Germinal center (tissue), 1 donor: ENCODE data around the gene TET2.

Source experiments
- DNase-seq: peaks from one replicate; pipeline ENCODE4 v3.0.0; 2012; ENCODE audit warnings: mixed read lengths, low spot score

TET2 gene

DNA sequence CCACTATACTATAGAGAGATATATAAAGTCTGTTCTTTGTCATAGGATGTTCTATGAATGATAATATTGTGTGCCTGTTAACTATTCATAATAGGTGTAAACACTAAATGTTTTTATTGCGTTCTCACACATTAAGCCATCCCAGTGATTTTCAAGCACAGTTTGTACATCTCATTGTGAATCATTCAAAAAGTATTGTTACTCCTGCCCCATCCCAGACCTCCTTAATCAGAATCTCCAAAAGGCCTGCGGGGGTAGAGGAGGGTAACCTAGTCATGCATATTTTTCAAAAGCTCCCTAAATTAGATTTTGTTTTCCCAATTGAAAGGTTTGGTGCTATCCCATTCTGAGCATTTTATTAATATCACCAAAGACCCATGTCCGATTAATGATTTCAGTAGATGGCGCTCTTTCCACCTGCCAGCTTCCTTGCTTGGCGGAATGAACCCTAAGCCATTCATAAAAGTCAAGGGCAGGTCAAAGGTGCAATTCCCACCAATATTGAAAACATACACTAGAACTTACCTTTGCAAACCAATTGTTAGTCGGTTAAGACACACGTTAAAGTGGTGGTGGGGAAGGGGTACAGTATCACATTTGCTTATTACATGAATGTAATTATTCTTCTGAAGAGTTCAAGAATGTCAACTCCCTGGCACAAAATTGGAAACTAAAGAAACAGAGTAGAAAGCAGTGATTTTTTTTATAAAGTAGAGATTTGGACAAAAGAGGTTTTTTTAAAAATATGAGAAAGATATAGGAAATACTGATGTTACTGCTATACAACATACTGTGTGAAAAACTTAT lies 5.8 kb upstream of the TET2 start:
- peak; percentile 36 for DNase-seq

DNA sequence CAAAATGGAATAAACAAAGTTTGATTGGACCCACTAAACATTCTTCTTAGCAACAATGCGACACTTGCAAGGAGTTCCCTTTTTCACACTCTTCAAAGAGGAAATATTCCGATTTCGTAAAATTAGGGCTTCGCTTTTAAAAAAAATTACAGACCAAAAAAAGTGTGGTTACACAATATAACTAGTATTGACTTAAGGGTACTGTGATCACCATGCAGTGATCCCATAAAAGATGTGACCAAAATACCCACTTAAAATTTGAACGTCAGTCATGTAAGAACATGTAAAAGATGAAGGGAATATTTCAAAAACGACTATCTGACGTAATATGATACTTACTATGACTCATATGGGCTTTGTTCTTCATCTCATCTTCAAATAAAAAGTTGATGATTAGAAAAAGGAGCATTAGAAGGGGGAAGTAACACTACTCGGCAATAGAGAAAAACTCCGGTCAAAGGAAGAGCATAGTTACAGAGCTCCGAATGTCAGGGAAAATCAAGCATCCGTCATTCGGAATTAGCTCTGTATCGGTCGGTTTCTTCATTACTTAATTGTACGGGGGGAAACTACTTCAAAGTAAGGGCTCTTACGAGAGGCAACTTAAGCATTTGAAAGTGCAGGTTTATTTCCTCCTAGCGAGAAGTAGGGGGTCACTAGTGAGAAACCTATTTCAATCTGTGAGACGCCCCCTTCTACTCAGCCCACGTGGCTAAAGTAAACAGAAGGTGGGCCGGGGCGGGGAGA lies 1.3 kb upstream of the TET2 start:
- peak; percentile 6 for DNase-seq

DNA sequence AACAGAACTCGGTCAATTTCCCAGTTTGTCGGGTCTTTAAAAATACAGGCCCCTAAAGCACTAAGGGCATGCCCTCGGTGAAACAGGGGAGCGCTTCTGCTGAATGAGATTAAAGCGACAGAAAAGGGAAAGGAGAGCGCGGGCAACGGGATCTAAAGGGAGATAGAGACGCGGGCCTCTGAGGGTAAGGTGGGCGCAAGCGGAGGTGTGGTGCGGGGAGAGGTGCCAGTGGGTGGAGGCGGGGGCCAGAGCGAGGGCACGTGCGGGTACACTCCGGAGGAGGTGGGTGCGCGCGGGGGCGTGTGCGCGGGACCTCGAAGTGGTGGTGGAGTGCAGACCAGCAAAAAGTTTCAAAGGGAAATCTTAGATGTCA lies 787 bp upstream of the TET2 start:
- DNase-seq: no peak

DNA sequence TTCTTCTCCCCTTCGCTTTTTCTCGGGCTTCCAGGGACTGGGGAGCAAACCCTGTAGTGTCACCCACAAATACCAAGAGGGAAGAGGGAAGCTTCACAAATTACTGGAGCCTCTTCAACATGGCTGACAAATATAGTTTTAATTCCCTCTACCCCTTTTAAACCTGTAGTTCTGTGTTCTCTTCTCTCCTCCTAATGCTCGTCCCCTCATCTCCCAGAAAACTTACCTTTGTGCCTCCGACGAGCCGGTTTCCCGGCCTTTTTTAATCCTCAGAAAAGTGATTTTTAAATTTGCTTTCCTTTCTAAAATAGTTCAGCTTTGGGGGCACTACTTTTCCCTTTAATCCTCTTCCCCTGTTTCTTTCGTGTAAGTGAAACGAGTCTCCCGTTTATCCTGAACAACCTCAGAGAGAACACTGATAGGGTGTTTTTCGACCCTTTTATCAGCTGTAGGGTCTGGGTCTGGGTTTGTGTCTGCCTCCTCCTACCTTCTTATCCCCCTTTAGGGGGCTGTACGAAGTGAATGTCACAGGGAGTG lies 408 bp downstream of the TET2 start:
- DNase-seq: no peak

DNA sequence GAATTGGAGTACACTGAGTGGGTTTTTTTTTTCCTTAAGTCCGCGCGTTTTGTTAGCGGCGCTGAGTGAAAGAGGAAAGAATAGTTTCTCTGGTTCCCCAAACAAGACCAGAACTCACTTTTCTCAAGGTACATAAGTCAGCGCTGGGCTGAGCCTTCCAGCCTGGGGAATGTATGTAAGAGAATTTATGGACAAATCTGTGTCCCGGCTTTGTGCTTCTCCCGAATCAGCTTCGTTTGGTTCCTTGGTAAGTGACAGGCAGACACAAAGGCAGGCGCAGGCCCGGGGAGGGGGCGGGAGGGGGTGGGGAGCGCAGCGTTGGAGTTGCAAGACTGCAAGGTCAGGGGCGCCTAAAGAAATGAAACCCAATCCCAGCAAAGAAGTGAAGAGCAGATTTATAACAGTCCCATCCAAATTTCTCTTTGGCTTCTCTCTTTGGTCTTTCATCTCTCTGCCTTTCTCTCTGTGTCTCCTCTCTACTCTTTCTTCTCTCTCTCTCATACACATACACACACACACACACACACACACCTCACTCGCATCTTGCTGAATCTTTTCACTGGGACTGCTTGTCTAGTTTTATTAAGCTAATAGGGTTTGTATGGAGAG lies 981 bp downstream of the TET2 start:
- peak; percentile 14 for DNase-seq

DNA sequence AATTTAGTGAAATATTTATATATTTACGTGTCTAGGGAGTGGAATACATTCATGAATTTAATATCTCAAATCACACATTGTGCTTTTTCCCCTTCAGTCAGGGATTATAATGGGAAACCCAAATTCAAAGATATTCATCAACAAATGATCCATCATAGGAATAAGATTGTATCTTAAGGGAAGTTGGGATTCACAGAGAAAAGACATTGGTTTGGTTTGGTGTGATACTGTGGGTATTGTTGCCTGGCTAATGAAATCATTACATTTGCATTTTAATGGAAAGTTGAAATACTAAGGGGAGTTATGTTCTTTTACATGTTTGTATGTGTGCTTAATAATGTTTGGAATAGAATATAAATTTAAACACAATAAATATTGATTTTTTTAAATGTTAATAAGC lies 1.7 kb downstream of the TET2 start:
- DNase-seq: no peak

DNA sequence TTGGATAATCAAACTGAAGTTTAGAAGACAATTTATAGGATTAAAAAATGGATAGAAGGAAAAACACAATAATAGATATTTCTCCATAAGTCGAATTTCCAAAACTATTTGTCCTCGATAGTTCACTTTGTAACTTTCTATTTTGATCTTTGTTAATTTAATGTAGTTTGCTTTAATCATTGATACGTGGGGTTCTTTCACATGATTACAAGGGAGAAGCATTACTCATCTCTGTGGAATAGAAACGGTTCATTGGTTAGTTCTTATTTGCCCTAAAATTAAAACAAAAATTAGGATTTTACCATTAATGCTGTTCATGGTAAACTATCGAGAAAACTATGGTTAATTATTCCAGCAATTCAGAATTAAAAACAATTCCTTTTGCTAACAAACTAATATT lies 2.1 kb downstream of the TET2 start:
- DNase-seq: no peak

DNA sequence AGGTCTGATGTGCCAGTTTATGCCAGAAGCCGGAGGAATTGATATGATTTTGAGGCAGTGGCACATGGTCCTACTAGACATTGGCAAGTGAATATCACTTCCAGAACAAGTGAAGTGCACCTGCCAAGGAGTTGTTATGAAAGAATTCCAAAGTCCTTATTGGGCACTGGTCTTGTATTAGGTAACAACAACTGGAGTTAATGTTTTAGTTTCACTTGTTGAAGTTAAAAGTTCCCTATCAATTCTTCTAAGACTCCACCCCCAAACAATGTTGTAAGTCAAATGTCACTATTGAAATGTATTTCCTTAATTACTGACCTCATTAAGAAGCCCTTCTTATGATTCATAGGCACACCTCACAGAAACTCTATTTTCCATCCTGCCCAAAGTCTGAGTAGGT lies 3.1 kb downstream of the TET2 start:
- no peak for DNase-seq

DNA sequence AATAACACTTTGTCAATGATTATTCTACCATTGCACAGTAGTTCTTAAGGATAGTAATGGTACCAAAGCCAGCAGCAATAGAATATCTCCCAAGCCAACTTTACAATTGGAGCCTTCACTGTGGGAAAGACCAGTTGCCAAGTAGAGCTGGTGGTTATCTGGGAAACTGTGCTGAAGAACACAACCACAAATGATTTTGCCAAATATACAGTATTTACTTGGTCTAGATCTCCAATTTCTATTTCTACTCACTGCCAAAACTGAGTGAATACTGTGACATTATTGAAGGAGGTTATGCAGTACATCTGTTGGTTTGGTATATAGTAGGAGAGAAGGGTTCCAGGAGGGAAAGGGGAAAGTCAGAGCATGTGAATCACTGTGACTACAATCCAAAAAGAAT lies 3.8 kb downstream of the TET2 start:
- no peak for DNase-seq

DNA sequence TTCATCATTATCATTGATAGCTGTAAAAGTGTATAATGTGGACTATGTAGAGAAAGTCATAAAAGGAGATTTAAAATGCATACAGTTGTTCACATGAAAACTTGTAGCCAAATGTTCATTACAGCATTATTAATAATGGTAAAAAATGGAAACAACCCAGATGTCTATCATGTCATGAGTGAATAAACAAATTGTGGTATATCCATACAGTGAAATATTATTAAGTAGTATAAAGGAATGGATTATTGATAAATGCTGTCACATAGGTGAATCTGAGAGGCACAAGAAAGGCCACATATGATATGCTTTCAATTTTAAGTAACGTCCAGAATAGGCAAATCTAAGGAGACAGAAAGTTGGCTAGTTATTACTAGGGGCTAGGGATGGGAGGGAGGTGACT lies 7.1 kb downstream of the TET2 start:
- DNase-seq: no peak

DNA sequence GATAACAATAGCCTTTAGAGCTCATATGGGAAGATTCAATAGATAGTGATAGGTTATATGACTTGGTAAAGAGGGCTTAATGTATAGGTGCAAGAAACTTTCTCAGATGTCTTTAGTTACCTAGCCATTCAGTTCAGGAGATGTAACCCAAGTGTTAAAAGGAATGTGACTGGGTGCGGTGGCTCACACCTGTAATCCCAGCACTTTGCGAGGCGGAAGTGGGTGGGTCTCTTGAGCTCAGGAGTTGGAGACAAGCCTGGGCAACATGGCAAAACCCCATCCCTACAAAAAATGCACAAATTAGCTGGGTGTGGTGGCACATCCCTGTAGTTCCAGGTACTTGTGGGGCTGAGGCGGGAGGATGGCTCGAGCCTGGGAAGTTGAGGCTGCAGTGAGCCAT lies 7.9 kb downstream of the TET2 start:
- DNase-seq: no peak

DNA sequence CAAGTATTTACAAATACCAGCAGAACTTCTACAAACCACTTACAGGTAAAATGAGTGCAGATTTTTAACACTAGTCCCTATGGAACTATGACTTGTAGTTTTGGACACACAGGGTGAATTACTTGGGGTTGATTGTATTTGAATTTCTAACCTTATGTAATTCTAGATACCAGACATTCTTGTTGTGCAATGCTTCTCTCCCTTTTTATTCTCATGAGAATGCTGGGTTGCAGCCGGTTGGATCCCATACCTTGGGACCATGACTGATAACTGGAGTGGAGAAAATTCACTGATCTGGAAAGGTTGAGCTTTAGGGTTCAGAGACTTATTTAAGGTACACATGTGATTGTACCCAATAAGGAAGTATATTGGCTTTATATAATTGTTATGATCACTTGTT lies 8.8 kb downstream of the TET2 start:
- DNase-seq: no peak

DNA sequence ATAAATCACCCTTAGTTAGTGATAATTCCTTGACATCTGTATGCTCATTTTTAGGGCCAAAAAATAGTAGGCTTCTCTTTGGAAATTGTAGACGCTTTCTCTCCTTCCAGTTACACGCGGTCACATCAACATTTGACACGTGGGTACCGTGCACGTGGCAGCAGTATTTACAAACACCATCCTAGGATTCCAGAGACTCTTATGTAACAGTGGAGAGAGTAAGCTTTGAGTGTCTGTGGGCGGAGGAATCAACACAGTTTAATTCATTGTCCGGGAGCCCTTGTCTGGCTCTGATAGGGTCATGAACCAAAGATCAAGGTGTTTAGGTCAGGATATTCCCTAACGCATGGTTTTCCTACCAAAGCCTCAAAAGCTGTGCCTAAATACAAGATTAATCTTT lies 12.2 kb downstream of the TET2 start:
- DNase-seq: no peak

DNA sequence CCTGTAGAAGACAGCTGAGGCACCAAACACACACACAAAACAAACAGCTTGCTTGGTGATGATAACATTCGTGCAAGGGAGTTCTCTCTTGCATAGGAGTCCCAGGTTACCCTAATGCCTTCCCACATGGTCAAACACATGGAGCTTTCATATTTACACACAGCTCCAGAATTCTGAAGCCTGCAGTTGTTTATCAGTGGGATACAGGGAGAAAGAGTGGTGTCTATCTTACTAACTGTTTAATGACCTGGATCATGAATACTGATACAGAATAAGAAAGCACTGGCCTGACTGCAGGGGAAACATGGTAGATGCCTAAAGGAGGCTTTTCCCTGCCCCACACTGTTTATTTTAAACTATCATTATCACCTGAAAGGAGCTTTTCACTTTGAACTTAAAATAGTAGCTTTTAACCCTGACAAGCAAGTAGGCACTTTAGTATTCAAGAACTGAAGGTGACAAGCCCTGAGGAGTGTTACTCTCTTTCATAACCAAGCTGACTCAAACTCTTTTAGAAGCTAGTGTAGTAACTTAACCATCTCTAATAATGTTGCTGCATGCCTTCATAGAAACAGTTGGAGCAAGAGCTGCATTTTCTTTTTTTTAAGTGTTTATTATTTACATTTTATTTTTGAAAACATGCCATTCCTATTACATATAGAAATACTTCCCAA lies 15.6 kb downstream of the TET2 start:
- no peak for DNase-seq

DNA sequence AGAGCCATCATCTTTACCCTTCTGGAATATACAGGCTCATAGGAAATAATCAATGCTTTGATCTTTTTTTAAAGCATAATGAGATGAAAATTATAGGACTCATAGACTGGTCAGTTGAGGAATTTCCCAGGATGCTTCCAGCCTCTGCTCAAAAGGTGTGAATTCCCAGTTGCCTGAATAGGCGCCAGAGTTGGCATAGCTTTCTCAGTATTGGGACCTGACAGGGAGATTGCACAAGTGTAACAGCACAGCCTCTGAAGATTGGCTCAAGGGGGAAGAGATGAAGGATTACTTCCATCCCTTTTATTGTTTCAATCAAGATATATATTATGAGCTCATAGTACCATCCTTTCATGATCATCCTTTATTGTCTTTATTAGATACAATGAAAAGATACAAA lies 17.9 kb downstream of the TET2 start:
- no peak for DNase-seq

DNA sequence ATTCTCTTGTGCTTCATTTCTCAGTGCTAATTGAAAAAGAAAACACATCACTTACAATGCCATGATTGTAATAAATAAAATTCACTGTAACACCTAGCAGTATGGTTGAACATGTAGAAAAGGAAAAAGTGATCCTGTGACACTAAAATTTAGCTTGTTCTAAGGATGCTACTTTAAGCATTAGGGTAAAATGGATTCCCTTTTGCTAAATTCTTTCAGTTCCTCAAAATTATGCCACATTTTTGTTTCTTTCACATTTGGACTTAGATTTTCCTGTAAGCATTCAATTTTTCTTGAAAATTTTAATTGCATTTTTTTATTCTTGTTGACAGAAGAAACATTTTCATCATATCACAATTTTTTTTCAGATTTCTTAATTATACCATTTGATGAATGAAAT lies 19.4 kb downstream of the TET2 start:
- DNase-seq: no peak

DNA sequence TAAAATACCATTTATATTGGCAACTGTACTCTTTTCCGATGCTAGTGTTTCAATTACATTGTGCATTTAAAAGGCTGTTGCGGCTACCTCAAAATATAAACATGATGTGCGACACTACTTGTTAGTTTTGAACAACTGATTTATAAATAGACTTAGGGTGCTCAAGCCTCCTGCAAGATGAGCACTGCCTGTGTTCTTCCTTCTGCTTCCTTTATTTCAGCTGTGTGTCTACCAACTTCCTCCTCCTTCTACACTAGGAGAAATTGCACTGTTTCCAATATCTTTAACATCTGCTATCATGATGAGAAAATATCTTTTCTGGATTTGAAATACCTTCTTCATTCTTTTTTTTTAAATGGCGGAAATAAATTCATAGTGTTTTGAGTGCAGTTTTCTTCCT lies 24.0 kb downstream of the TET2 start:
- DNase-seq: no peak

DNA sequence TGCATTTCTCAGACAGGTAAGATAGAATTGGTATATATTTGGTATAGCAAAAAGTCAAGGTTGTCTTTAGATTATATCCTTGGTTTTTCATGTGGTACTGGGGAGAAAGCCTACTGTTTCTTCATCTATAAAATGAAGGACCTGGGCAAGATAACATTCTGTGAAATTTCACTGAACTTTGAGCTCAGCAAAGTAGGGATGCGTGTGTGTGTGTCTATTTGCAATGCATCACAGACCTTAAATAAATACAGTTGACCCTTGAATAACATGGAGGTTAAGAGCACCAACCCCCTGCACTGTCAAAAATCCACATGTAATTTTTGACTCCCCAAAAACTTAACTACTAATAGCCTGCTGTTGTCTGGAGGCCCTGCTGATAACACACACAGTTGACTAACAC lies 25.2 kb downstream of the TET2 start:
- DNase-seq: no peak

DNA sequence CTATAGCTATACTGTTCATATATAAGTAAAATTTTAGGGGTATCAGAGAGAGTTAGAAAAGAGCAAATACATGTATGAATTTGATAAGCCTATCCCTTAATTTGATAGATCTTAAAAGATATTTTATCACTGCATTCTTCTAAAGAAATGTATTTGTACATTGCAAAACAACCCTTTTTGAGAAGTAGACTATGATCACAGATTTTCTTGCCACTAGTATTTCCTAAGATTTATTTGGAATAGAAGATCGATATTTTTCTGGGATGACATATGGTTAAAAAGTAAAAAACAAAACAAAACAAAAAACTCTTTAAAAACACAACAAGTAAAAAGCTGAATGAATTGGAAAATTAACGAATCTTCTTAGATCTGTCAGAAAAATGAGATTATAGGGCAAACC lies 27.4 kb downstream of the TET2 start:
- no peak for DNase-seq

DNA sequence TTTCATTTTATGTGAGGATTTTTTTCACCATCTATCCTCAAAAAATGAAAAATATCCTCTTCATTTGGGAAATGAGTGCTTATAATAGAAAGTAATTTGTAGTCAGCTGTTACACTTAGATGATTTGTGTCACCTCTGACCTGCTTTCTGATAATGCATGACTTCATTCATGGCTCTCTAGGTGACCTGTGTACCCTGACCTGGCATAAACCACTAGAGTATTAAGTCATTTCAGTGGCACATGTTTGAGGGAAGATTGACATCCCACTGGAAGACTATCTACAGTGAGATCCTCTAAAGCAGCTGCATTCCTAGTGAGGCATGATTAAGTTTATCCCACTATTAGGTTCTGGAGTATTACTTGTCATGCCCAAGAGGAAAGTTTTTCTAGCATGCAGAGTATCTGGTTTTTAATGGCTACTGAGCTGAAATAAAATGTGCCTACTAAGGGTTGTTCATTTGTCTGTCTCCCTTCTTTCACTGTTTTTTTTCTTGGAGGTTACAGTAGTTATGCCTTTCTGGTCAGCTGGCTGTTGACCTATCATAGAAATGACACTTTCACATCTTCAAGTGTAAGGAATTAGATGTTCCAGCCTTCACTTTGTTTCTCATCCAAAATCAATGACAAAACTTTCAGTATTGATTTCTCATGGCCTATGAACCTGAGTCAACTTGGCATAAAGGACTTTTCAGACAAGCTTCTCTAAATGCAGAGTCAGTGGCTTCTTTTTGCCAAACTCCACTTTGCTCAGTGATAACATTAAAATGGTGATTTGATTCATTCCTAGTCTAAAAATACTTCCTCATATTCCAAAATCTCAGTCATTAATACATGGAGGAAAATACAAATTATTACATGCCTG lies 33.1 kb downstream of the TET2 start:
- no peak for DNase-seq

DNA sequence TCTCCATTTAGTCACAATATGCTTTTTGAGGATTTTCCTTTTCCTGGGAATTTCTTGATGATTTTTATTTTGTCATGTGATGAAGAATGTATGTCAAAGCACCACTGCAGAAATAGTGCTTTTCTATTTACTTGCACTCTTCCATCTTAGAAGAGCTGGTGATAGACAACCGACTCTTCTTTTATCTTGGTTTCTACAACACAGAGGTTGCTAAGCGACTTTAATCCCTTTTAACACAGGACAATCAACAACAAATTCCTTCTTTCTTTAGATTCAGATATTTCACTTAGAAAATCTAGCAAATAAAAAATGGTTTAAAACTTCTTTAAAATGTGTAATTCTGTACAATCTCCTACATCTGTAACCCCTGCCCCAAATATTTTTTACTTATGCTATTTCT lies 34.6 kb downstream of the TET2 start:
- no peak for DNase-seq

DNA sequence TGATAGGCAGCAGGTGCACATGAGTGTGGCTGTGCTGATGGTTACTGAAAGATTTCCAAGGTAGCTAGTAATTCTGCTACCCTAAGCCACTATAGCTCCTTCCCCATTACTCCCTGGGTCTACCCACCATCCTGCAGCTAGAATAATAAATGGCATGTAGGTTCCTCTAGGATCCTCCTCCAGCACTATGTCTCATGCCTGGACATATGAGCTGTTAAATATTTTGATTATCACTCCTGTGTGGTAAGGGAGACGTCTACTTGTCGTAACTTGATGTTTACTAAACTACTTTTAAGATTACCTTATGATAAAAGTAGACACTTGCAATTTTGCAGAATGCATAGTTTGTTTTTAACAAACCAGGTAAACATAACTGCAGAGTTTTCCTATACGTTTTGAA lies 35.5 kb downstream of the TET2 start:
- no peak for DNase-seq
